ENCODE measurements around the gene HIVEP3.

DNA sequence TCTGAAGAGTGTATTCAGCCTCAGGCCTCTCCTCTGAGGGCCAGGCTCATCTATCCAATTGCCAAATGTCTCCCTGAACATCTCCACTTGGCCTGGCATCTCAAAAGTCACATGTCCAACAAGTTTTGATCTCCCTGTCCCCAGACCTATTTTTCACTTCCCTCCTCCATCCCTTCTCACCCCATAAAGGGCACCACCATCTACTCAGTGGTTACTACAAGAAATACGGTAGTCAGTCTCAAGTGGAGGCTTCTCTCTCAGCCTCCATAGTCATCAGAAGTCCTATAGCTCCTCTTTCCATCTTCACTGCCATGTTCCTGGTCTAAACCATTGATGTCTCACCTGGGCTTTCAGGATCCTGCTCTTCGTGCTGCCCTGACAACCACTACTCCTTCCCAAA, 351.8 kb downstream of the HIVEP3 start:
- TF ChIP-seq, protein P1, sequence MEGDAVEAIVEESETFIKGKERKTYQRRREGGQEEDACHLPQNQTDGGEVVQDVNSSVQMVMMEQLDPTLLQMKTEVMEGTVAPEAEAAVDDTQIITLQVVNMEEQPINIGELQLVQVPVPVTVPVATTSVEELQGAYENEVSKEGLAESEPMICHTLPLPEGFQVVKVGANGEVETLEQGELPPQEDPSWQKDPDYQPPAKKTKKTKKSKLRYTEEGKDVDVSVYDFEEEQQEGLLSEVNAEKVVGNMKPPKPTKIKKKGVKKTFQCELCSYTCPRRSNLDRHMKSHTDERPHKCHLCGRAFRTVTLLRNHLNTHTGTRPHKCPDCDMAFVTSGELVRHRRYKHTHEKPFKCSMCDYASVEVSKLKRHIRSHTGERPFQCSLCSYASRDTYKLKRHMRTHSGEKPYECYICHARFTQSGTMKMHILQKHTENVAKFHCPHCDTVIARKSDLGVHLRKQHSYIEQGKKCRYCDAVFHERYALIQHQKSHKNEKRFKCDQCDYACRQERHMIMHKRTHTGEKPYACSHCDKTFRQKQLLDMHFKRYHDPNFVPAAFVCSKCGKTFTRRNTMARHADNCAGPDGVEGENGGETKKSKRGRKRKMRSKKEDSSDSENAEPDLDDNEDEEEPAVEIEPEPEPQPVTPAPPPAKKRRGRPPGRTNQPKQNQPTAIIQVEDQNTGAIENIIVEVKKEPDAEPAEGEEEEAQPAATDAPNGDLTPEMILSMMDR (conservative IDR thresholded peaks at IDR 0.05), result no peak
- no peak for TF ChIP-seq EZH2 (IDR thresholded peaks at IDR 0.05; ENCODE audit: low read depth)
